GM19240 (cell line): Measurements from ENCODE around the gene ITPK1.
"Not testable (repeated sequence)": the region's sequence is repeated elsewhere in the genome, so short reads cannot be mapped to it uniquely, and the experiment has no call there.

Experiments
- DNase-seq: peaks from one replicate; pipeline ENCODE4 v3.0.0; 2011; ENCODE audit warnings: low spot score; ENCODE audit not compliant: insufficient read length

The ITPK1 gene

DNA sequence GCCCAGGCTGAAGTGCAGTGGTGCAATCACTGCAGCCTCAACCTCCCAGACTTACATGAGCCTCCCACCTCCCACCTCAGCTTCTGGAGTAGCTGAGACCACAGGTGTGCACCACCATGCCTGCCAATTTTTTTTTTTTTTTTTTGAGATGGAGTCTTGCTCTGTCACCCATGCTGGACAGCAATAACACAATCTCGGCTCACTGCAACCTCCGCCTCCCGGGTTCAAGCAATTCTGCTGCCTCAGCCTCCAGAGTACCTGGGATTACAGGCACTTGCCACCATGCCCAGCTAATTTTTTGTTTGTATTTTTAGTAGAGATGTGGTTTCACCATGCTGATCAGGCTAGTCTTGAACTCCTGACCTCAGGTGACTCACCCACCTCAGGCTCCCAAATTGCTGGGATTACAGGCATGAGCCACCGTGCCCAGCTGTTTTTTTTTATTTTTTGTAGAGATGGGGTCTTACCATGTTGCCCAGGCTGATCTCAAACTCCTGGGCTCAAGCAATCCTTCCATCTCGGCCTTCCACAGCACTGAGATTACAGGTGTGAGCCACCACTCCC is 15.6 kb upstream of the ITPK1 start:
- DNase-seq, result not testable (repeated sequence)

DNA sequence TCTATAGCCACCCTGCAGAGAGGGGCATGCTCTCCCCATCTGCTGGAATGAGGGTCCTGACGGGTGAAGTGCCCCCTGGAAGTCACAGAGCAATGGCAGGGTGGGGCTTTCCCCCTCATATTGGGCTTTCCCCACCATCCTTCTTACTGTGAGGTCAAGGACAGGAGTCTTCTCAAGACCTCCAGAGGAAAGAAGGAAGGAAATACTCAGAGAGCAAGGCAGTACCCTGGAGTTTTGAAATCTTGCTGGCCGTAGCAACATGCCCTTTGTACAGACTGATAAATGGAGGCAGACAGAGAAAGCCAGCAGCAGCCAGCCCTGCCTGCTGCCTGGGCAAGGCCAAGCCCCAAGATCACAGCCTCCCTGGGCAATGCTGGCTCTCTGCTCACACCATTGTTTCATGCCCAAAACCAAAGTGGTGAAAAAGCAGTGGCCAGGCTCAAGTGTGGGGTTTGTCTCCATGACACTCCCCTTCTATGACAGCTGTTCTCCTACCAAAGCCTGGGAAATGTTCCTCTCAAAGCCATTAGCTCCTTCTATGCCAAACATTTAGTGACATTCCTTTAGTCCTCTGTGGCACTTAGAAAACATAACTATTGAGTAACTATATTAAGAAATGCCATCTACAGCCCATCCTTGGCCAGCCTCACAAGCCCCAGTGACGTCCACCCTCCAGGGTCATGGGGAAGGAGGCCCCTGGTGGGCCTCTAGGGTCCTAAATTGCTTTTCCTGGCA is 13.2 kb upstream of the ITPK1 start:
- DNase-seq, result no peak

DNA sequence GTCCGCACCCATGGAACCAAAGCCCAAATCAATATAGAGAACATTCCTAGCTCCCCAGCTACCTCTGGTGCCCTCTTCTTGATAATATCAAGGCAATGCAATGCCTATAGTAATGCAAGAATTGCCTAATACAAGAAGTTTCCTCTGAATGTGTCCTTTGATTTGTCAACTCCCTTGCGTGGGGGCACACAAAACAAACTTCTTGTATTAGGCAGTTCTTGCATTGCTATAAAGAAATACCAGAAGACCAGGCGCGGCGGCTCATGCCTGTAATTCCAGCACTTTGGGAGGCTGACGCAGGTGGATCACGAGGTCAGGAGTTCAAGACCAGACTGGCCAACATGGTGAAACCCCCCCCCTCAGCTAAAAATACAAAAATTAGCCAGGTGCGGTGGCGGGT is 10.4 kb upstream of the ITPK1 start:
- DNase-seq, result no peak

DNA sequence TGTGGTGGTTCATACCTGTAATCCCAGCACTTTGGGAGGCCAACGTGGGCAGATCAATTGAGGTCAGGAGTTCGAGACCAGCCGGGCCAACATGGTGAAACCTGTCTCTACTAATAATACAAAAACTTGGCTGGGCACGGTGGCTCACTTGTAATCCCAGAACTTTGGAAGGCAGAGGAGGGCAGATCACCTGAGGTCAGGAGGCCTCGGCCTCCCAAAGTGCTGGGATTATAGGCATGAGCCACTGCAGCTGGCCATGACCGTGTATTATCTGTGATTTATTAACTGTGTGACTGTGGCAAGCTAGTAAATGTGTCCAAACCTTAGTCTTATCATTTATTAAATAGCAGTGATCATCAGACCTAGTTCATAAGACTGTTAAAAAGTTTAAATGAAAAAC is 7.1 kb upstream of the ITPK1 start:
- DNase-seq, result no peak

DNA sequence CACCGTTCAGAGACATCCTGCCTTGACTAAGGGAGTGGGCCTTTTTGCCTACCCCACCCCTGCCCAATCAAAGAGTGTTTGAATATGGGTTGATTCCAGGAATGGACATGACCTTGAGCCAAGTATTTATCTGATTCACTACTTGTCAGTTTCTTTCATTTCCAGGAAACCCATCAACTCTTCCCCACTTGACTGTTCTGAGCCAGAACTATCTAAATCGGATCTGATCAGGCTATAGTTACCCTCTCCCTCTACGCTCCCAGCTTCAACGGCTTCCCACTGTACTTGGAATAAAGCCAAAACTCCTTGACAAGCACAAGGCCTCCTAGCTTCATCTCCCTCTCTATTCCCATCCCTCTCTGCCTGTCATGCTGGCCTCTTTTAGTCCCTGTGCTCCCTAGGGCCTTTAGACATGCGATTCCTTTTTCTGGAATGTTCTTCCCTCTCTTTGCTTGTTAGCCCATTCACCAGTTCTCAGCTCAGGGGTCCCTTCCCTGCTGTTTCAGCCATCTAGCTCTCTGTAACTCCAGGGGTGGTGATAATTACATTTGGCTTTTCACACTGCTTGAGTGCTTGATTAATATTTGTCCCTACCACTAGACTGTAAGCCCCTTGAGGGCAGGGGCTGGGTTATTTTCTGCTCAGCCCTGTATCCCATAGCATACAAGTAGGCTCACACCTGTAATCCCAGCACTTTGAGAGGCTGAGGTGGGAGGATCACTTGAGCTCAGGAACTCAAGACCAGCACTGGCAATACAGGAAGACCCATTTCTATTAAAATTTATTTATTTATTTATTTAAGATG is 5.5 kb upstream of the ITPK1 start:
- DNase-seq, result no peak

DNA sequence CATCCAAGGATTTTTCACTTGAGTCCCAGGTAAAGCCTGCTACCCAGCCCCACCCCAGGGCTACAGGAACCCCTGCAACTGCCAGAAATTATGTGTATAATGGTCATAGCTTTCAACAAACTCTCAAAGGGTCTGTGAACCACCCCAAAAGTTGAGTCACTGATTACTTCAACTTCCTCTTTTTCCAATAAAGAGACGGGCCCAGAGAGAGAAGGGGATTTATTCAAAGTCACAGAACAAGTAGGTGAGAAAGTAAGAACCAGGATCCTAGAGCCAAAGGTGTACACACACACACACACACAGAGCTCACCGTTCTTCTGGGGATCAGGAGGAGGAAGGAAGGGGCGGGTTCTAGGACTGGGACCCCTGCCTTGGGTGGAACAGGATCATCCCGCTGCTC is 4.8 kb upstream of the ITPK1 start:
- DNase-seq, result no peak

DNA sequence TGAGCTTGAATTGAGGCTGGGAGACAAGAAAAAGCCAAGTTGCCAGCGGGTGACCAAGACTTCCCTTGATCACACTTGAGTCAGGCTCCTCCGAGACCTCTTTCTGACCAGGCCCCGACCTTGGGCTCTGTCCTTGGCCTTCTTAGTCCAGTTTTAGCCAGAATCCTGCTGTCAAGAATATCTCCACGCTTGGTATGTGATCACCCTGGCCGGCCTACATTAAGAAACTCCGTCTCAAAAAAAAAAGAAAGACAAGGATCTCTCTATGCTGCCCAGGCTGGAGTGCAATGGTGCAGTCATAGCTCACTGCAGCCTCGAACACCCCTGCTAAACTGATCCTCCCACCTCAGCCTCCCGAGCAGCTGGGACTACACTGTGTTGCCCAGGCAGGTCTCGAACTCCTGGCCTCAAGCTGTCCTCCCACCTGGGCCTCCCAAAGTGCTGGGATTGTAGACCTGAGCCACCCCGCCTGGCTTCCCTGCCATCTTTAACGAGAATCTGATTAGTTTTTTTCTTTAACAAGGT is 1.0 kb upstream of the ITPK1 start:
- no peak for DNase-seq

DNA sequence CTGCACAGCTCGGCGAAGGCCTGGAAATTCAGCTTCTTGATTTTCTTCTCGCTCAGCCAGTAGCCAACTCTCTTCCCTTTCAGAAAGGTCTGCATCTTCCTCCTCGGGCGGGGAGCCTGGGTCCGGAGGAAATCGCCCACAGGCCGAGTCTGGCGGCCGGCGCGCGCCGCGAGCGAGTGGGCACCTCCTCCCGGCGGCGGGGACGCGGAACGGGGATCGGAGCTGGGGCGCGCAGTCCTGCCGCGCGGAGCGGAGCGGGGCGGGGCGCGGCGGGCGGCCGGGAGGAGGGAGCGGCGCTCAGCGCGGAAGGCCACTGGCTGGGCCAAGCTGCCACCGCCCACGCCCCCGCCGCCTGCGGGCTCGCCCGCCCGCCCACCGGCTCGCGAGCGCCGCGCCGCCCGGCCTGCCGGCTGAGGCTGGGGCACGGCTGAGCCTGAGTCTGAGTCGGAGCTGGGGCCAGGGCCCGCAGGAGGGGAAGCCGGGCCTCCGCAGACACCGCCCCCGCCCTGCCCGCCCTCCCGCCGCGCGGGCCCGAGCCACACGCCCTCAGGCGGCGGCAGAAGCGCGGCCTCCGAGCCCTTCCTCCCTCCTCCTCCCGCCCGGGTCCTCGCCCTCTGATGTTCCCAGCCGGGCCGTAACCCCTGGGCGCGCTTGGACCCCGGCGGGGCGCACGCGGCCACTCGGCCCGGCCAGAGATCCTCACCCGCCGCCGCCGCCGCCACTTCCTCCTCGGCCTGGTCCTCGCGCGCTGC is 480 bp downstream of the ITPK1 start:
- DNase-seq, result peak; percentile 79

DNA sequence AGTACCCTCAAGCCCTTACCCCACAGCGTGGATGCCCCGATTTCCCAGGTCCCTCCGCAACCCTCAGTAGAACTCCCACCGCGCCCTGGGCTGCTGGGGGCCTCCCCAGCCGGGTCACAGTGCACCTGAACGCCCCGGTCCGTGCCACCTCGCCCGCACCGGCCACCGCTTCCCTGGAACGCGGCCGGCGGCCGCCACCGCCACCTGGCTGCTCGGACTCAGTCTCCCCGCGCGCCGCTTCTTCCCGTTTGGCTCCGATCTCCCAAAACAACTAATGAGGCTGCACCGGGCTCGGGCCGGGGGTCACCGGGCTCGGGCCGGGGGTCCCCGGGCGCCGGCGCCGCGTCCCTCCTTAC is 1.0 kb downstream of the ITPK1 start:
- DNase-seq, result no peak

DNA sequence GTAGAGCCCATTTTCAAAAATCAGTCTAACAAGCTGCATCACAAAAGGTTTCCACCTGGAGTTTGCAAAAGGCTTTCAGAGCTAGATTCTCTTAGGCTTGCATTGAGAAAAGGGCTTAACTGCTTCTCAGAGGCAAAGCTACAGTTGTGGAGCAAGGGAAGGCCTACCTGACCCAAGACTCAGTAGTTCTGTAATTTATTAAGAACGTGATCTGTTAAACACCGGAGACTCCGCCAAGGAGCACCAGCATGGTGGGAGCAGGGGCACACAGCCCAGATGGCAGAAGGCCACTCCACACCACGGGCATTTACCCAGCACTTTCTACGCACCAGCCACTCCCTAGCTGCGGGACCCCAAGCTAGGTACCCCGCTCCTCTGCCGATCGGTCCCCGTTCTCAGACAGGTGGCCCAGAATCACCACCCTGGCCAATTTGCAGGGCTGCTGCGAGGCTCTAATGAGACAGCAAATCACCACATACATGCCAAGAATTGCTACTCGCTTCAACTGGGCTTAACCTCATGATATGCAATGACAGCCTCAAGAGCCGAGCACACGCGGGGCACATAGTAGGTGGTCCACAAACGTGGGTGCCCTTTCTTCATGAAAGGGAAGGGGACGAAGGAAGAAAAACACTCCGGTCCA is 1.5 kb downstream of the ITPK1 start:
- DNase-seq, result no peak

DNA sequence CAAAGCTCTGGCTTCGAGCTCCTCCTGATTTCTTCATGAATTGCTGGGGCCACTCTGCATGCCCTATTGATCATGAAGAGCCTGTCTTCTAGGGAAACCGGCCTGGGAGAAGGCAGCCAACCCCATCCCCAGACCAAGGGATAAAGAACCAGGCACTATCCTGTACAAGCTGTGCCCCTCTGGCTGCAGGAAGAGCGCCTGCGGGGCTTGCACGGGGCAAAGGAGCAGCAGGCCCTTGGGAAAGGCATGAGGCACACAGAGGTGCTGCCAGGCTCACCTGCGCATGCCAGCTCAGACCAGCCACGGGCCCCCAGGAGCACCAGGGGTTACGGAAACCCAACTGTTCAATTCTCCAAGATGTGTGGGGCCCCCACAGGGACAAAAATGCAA is 2.1 kb downstream of the ITPK1 start:
- no peak for DNase-seq

DNA sequence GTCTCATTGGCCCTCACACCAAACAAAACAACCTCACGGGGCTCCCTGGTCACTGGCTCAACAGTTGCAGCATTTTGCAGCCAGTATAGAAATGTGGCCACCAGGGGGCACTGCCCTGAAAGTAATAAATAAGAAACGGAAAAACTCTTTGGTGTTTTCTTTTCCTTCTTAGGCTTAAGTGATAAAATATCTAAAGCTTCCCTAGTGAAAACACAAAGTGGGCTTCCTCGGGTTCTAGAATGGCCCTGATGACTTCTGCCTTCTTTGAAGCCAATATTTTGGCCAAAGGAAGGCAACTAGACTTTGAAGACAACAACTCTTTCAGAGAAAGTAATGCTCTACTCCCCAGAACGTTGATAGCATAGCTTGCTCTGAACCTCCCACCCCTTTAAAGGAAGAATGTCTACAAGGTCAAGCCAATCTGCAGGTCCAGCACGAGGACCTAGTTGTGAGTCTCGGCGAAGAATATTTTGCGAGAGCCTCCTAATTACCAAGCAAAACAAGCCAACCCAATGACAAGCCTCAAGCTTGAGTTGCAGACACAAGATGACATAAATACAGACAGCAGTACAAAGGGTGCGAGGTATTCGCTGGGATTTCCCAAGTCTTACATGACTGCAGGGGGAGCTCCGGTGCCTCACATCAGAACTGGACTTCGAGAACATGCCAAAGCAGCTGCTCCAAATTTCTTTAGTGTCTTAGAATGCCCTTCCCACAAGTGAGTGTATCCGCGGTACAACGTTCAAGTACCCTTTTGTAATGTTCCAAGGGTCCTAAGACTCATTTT is 2.6 kb downstream of the ITPK1 start:
- DNase-seq, result peak; percentile 75

DNA sequence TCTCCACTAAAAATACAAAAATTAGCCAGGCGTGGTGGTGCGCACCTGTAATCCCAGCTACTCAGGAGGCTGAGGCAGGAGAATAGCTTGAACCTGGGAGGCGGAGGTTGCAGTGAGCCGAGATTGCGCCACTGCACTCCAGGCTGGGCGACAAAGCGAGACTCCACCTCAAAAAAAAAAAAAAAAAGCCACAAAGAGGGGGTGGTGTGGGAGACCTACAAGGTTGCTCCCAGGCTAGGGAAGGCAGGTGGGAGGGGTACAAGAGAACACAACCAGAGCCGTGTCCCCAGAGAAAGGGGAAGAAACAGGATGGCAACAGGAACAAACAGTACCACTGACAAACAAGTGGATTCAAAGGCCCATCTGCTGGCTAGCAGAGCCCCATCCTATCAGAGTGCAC is 4.2 kb downstream of the ITPK1 start:
- not testable (repeated sequence) for DNase-seq

DNA sequence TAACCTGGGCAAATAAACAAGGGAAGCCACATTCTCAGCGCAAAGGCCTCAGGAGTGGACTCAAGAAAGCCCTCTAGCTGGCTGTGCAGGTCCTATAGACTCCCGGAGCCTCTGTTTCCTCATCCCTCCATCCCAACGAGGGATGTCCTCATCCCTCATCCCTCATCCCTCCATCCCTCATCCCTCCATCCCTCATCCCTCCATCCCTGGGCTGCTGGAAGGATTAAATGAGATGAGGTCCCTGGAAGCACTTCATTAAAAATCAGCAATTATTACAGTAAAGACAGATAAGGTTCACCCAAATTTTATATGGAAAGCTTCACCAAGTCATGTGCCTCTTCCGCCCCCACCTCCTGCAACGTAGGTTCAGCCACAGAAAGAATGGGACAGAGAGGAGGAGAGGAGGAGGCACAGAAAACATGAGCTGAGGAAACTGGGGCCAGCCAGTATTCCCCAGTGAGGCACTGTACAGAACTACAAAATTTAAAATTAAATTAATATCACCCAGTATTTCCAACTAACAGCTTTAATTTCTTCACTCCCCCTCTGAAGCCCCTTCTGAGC is 4.8 kb downstream of the ITPK1 start:
- DNase-seq, result no peak

DNA sequence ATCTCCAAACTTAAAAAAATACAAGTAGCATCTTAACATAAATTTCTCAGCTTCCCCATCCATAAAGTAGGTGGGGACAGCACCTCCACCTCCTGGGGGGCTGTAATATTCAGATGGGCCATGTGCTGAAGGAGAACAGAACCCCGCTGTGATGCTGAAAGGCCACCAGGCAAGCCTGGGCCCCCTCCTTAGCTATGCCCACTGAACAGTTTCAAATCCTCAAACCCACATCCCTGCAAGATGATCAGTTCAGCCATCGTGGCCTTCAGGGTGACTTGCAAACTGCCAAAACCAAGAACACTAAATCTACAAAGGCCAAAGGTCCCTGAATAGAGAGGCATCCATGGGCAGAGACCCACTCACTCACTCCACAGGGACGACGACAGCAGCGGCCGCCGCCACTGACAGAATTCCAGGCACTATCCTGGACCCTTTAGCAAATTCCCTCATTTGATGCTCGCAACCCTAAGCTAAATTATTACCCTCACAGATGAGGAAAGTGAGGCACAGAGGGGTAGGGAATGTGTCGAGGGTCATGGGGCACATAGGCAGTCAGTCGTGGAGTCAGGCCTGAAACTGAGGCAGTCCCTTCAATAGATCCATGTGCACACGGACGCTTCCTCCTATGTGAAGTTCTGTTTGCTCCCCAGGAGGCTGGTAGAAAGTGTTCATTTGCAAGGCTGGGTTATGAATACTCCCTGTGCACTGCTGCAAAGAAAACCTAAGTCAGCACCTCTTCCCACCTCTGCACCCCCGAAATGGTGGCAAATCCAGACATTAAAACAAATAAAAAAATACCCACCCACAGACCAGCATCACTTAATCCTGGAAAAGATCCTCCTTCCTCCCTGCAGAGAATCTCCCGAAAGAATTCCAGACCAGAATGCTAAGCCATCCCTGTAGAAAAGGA is 5.9 kb downstream of the ITPK1 start:
- DNase-seq, result no peak

DNA sequence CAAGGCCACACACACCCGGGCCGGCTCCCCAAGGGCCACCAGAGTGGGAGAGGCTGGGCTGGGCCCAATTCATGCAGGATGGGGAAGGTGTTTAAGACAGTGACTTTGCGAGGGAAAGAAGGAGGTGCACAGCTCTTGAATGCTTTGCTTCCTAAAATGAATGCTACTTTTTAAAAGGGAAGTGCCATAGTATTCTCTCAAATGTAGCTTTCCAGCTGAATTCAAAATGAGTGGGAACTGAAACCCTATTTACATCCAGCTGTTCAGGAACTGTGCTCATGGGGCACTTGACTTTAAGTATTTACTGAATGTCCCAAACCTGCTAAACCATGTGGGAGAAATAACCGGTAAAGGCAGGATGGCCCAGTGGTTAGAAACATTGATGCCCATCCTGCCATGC is 7.6 kb downstream of the ITPK1 start:
- no peak for DNase-seq

DNA sequence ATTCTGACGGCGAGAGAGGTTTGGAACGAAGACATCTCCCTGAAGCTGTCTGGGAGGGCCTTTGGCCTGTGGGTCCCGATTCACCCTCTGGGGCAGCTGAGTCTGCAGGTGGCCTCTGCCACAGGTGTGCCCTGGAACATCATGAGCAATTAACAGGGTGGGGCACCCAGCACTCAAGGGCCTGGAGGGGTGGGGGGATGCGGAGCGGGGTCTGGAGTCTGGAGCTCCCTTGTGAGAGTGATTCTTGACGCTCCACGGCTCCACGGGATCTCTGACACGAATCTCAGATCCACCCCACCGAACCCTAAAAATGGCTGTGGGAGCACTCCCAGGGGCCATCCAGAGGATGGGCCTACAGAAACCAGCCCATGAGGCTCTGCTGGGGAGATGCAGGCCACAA is 8.3 kb downstream of the ITPK1 start:
- DNase-seq, result no peak

DNA sequence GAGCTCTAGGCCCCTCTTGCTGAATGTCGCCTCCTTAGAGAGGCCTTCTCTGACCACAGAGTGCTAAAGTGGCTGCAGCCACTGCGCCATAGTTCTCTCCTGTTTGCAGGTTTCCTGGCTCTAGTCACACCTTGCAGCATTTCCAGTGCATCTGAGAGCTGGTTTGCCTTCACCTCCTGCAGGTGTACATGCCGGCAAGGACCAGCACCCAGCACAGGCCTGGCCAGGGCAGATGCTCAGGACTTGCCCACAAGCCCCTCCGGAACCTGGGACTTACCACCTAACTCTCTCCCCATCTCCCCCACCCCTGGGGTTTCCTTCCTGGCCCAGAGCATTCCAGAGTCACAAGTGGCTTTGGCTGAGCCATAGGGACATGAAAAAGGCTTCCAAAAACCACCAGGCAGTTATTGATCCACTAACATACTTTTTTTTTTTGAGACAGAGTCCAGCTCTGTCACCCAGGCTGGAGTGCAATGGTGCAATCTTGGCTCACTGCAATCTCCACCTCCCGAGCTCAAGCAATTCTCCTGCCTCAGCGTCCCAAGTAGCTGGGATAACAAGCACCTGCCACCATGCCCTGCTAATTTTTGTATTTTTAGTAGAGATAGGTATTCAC is 9.1 kb downstream of the ITPK1 start:
- no peak for DNase-seq

DNA sequence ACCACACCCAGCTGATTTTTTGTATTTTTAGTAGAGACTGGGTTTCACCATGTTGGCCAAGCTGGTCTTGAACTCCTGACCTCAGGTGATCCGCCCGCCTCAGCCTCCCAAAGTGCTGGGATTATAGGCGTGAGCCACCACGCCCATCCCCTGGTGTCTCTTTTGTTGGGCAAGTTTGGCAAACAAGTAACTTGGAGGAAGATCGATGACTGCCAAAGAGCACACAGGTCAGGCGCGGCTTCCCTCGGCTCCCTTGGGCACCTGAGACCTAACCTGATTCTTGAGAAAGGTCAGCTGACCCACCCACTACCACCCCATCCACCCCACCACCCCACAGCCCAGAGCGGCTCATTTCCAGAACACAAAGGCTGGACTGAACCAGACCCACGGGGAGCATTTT is 9.9 kb downstream of the ITPK1 start:
- DNase-seq, result not testable (repeated sequence)
